GM18502 (cell line): ENCODE measurements around the gene GEMIN4.
"Not testable (repeated sequence)": the region's sequence is repeated elsewhere in the genome, so short reads cannot be mapped to it uniquely, and the experiment has no call there.

Experiments
- ATAC-seq: cut with Tn5 transposase; IDR thresholded peaks from one replicate; pipeline ENCODE4 v1.9.1; 2021; ENCODE audit warnings: mild to moderate bottlenecking; ENCODE audit not compliant: unreplicated experiment, poor library complexity

Gene GEMIN4

GRCh38 chr17:705011-705410, 47.1 kb downstream of the GEMIN4 start:
- ATAC-seq: no peak

DNA sequence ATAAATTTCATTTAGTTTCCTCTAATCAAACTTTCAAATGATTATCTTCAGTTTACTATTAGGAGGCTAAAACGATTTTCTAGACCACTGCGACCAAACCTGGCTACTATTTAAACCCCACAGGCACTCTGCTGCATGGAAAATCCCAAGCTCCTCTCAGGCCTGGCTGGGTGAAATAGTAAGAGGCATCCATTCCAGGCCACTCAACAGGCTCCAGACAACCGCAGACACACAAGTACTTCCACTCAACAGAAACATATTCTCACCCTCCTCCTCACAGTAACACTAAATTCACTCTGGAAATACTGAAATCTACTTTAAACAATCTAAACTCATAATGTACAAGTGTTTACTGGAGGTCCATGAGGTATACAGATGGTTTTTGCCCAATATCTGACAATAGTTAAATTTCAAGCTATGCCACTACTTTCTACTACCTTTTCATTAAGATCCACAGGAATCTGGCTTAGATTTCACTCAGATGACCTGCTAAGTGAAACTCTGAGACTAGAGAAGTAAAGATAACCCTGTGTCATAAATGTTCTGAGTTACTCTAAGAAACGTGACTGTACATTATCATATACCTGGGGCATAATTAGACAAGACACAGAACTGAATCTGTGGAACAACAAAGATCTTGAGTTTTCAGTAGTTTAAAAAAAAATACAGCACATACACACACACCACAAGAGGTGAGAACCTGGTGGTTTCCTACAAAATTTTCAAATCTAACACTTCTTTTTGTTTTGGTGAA, 47.8 kb downstream of the GEMIN4 start:
- no peak for ATAC-seq

GRCh38 chr17:703081-703875, 48.8 kb downstream of the GEMIN4 start:
- no peak for ATAC-seq

DNA sequence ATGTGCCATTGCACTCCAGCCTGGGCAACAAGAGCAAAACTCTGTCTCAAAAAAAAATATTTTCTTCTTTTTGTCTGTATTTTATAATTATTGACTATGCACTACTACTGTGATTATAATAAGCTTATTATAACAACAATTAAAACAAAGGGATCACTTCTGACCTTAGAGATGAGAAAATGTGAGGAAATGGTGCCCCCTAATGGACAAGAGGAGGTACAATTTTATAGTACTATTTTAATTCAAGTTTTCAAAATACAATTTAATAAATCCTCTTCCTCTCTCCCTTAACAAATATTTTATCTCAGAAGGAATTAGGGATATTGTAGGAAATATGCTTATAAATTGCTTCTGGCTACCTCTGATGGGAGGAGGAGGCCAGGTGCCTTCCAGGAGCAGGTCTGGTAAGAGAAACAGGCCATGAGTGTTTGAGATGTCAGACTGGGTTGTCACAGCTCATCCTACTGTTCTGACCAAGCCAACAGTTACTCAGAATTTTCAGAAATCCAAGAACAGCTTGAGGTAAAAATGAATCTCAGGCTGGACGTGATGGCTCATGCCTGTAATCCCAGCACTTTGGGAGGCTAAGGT, 51.5 kb downstream of the GEMIN4 start:
- ATAC-seq: no peak

- ATAC-seq: no peak
Measured at GRCh38 chr17:699345-699744, 52.7 kb downstream of the GEMIN4 start.

DNA sequence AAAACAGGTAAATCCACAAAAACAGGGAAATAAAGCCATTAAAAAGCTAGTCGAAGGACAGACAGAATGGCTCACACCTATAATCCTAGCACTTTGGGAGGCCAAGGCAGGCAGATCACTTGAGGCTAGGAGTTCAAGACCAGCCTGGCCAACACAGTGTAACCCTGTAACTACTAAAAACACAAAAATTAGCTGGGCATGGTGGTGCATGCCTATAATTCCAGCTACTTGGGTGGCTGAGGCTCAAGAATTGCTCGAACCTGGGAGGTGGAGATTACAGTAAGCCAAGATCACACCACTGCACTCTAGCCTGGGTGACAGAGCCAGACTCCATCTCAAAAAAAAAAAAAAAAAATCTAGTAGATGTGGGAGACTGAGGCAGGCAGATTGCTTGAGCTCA, 54.0 kb downstream of the GEMIN4 start:
- ATAC-seq: not testable (repeated sequence)

GRCh38 chr17:697682-698081, 54.4 kb downstream of the GEMIN4 start:
- no peak for ATAC-seq

DNA sequence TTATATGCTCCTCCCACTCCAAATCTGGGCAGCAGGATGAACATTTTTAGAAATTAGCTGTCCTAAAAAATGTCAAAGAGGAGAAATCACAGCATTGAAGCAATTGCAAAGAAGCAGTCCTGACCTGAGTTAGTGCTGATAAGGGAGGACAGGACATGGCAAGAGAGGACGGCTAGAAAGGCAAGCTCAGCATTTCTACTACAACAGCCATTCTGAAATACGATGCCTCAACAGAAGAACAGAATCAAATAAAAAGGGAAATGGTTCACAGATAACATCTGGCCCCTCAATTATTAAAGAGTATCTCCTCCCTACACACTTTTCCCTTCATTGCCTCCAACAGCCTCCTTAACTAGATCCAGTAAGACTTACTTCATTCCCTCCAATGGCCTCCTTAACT, 55.7 kb downstream of the GEMIN4 start:
- ATAC-seq: no peak
